ENCODE data around the gene GRIK4. TPM values are rescaled to one million over a fixed set of nuclear protein-coding genes. Genes with fewer than 3 reads are reported as not detected.

GRIK4 gene
- total RNA-seq, 2 experiments from 2014 or later = not detected

GRCh38 chr11:120529911-120530310 is 18.4 kb downstream of the GRIK4 start:
- Mint-ChIP-seq H3K36me3 (ENCODE audit: low read depth) (no peaks in the 10 kb centered on the region), H3K4me1 (ENCODE audit: low read depth) (no peaks in the 10 kb centered on the region), H3K27ac (no peak overlapping the region), H3K27me3 (peaks cover 50% of the 10 kb centered on the region), H3K4me3 (no peak overlapping the region), H3K9me3 (no peaks in the 10 kb centered on the region)
- H3K27me3 ChIP-seq (ENCODE audit: control insufficient read depth in 1 of 2, insufficient read depth in 2 of 2, low read length in 2 of 2) = peaks cover 0 to 6% of the 10 kb centered on the region in 2 experiments
- no peaks in the 10 kb centered on the region for H3K4me1 ChIP-seq (ENCODE audit: insufficient read depth, low read length)
- intact Hi-C loops (cut with DNase I, micrococcal nuclease) = no loop called here
- ATAC-seq (ENCODE audit: poor library complexity) (no peak), DNase-seq (no peak)
- H3K9me3 ChIP-seq (ENCODE audit: control insufficient read depth in 1 of 2, insufficient read depth in 1 of 2, low read length in 2 of 2) = peaks cover 0 to 17% of the 10 kb centered on the region in 2 experiments
- H3K36me3 ChIP-seq (ENCODE audit: insufficient read depth, low read length) = no peaks in the 10 kb centered on the region
- POLR2A ChIA-PET = no interaction called here
- TF ChIP-seq CTCF (IDR thresholded peaks at IDR 0.05) = no peak
- H3K4me3 ChIP-seq (ENCODE audit: low read length) = no peak overlapping the region
- no peak overlapping the region for H3K27ac ChIP-seq (ENCODE audit: low read depth in 1 of 2, low read length in 2 of 2)
- CTCF ChIA-PET = no interaction called here

- peaks cover 0 to 14% of the 10 kb centered on the region in 2 experiments for H3K9me3 ChIP-seq (ENCODE audit: control insufficient read depth in 1 of 2, insufficient read depth in 1 of 2, low read length in 2 of 2)
- H3K36me3 ChIP-seq (ENCODE audit: insufficient read depth, low read length) = no peaks in the 10 kb centered on the region
- CTCF ChIA-PET = no interaction called here
- no peak for ATAC-seq (ENCODE audit: poor library complexity)
- H3K27ac ChIP-seq (ENCODE audit: low read depth in 1 of 2, low read length in 2 of 2) = no peak overlapping the region
- Mint-ChIP-seq H3K9me3 (no peaks in the 10 kb centered on the region), H3K4me1 (ENCODE audit: low read depth) (no peaks in the 10 kb centered on the region), H3K36me3 (ENCODE audit: low read depth) (no peaks in the 10 kb centered on the region), H3K27ac (no peak overlapping the region), H3K27me3 (peaks cover 42% of the 10 kb centered on the region), H3K4me3 (no peak overlapping the region)
- H3K4me1 ChIP-seq (ENCODE audit: insufficient read depth, low read length) = no peaks in the 10 kb centered on the region
- no peak for DNase-seq
- H3K4me3 ChIP-seq (ENCODE audit: low read length) = no peak overlapping the region
- POLR2A ChIA-PET = no interaction called here
- intact Hi-C loops (cut with DNase I, micrococcal nuclease) = no loop called here
- no peak for TF ChIP-seq CTCF (IDR thresholded peaks at IDR 0.05)
- H3K27me3 ChIP-seq (ENCODE audit: control insufficient read depth in 1 of 2, insufficient read depth in 2 of 2, low read length in 2 of 2) = peaks cover 3% of the 10 kb centered on the region in 2 experiments
Observed at GRCh38 chr11:120532082-120532831, 20.7 kb downstream of the GRIK4 start.

- no peak for DNase-seq
- H3K9me3 Mint-ChIP-seq = no peaks in the 10 kb centered on the region
- no peak for TF ChIP-seq CTCF (IDR thresholded peaks at IDR 0.05)
- H3K4me1 Mint-ChIP-seq (ENCODE audit: low read depth) = no peaks in the 10 kb centered on the region
- H3K4me3 Mint-ChIP-seq = no peak overlapping the region
- ChIA-PET CTCF (no interaction called here), POLR2A (no interaction called here)
- H3K9me3 ChIP-seq (ENCODE audit: control insufficient read depth in 1 of 2, insufficient read depth in 1 of 2, low read length in 2 of 2) = peaks cover 0 to 11% of the 10 kb centered on the region in 2 experiments
- no peaks in the 10 kb centered on the region for H3K36me3 Mint-ChIP-seq (ENCODE audit: low read depth)
- H3K4me3 ChIP-seq (ENCODE audit: low read length) = no peak overlapping the region
- ATAC-seq (ENCODE audit: poor library complexity) = no peak
- H3K27ac Mint-ChIP-seq = no peak overlapping the region
- H3K4me1 ChIP-seq (ENCODE audit: insufficient read depth, low read length) = no peaks in the 10 kb centered on the region
- intact Hi-C loops (cut with DNase I, micrococcal nuclease) = no loop called here
- H3K27ac ChIP-seq (ENCODE audit: low read depth in 1 of 2, low read length in 2 of 2) = no peak overlapping the region
- peaks cover 0 to 6% of the 10 kb centered on the region in 2 experiments for H3K27me3 ChIP-seq (ENCODE audit: control insufficient read depth in 1 of 2, insufficient read depth in 2 of 2, low read length in 2 of 2)
- H3K36me3 ChIP-seq (ENCODE audit: insufficient read depth, low read length) = no peaks in the 10 kb centered on the region
- peaks cover 42% of the 10 kb centered on the region for H3K27me3 Mint-ChIP-seq
Observed at GRCh38 chr11:120532832-120533196, 21.3 kb downstream of the GRIK4 start.

All from CD4-positive, alpha-beta T cell (primary cell).